NT2/D1 (cell line): ENCODE data around the gene OTOG.

Experiments used
- SUZ12 ChIP-seq: IDR thresholded peaks from 2 replicates; pipeline ENCODE4 v1.6.1; 2011; ENCODE audit not compliant: insufficient read length, insufficient read depth; ENCODE audit errors: extremely low read depth
- ZNF274 ChIP-seq: IDR thresholded peaks from 2 replicates; pipeline ENCODE4 v1.6.1; 2011; ENCODE audit warnings: mild to moderate bottlenecking, low read depth, low read length

- TF ChIP-seq ZNF274: no peak
- no peak for TF ChIP-seq SUZ12
Measured at GRCh38 chr11:17653611-17654010, 106.6 kb downstream of the OTOG start.
